Fibroblast of villous mesenchyme (primary cell): ENCODE measurements around the gene HPCAL1. TPM values are rescaled to one million over a fixed set of nuclear protein-coding genes. Genes with fewer than 3 reads are reported as not detected.
"Not testable (repeated sequence)": the region's sequence is repeated elsewhere in the genome, so short reads cannot be mapped to it uniquely, and the experiment has no call there.

Experiments
- DNase-seq: peaks from one replicate; pipeline ENCODE4 v3.0.0-alpha.2; 2010; ENCODE audit warnings: low read depth
- H3K4me3 ChIP-seq: 2 replicates; pipeline ENCODE4 v1.5.1; 2011; ENCODE audit warnings: low read depth, mild to moderate bottlenecking, low read length
- CTCF ChIP-seq: IDR thresholded peaks from 2 replicates; pipeline ENCODE4 v1.5.1; 2012; ENCODE audit warnings: low read depth, mild to moderate bottlenecking, low read length; ENCODE audit not compliant: insufficient read depth
- total RNA-seq: library from RNA; depleted of rRNA; stranded (reverse); fragments of >200 nt; gene quantifications from 2 replicates; pipeline ENCODE4 v1.2.3, GENCODE V29; 2012

The HPCAL1 gene
- total RNA-seq, 1 donor, result 60.0 TPM

GRCh38 chr2:10289891-10290290, 12.8 kb upstream of the HPCAL1 start:
- no peak overlapping the region for H3K4me3 ChIP-seq
- DNase-seq, result peak; percentile 24
- TF ChIP-seq CTCF, result no peak

DNA sequence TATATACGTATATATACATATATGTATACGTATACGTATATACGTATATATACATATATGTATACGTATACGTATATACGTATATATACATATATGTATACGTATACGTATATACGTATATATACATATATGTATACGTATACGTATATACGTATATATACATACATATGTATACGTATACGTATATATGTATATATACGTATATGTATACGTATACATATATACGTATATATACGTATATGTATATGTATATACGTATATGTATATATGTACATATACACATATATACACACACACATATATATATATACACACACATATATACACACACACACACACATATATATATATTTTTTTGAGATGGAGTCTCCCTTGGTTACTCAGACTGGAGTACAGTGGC, 11.3 kb upstream of the HPCAL1 start:
- DNase-seq, H3K4me3 ChIP-seq: not testable (repeated sequence)

DNA sequence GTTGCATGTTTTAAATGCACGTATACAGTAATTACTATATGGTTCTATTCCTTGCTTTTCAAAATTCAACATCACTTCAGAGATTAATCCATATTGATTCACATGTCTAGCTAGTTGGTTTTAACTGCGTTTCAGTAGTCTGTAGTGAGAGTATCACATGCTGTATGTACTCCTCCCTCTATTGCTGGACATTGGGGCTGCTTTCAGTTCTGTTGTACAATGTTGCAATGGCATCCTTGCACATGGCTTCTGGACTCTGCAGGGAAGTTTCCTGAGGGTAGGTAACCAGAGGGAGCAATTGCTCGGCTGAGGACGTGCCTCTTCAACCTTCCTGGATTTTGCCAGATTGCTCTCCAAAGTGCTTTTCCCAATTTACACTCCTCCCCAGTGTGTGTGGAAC, 10.7 kb upstream of the HPCAL1 start:
- no peak for TF ChIP-seq CTCF
- no peak for DNase-seq
- no peak overlapping the region for H3K4me3 ChIP-seq

- H3K4me3 ChIP-seq, result no peak overlapping the region
- no peak for DNase-seq
These were observed 9.1 kb upstream of the HPCAL1 start for GRCh38 chr2:10293603-10294002.

DNA sequence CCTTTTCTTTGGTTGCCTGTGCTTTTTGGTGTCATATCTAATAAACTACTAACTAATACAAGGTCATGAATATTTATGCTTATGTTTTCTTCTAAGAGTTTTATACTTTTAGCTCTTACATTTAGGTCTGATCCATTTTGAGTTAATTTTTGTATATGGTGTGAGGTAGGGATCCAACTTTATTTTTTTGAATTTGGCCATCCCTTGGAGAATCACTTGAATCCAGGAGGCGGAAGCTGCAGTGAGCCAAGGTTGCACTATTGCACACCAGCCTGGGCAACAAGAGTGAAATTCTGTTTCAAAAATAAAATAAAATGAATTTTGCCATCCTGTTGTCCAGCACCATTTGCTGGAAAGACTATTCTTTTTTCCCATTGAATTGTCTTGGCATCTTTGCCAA, 8.6 kb upstream of the HPCAL1 start:
- no peak for TF ChIP-seq CTCF
- H3K4me3 ChIP-seq, result no peak overlapping the region
- no peak for DNase-seq

More at GRCh38 chr2:10293603-10294002, 9.1 kb upstream of the HPCAL1 start:
- TF ChIP-seq CTCF, result no peak

- H3K4me3 ChIP-seq, DNase-seq: not testable (repeated sequence)
These were observed 7.1 kb upstream of the HPCAL1 start for GRCh38 chr2:10295649-10296048.

- DNase-seq, result no peak
- no peak for TF ChIP-seq CTCF
- no peak overlapping the region for H3K4me3 ChIP-seq
These were observed 6.6 kb upstream of the HPCAL1 start for GRCh38 chr2:10296142-10296541.

- DNase-seq, result peak; percentile 29
- no peak overlapping the region for H3K4me3 ChIP-seq
- no peak for TF ChIP-seq CTCF
These were observed 5.4 kb upstream of the HPCAL1 start for GRCh38 chr2:10297191-10297830.
